ENCODE measurements around the gene PRICKLE2. TPM values are rescaled to one million over a fixed set of nuclear protein-coding genes. Genes with fewer than 3 reads are reported as not detected.
A peak's percentile ranks its signal among the peaks of the same experiment; 100 is the strongest.

PRICKLE2 gene
- total RNA-seq, 1 experiment from 2014 or later = 3.2 TPM

DNA sequence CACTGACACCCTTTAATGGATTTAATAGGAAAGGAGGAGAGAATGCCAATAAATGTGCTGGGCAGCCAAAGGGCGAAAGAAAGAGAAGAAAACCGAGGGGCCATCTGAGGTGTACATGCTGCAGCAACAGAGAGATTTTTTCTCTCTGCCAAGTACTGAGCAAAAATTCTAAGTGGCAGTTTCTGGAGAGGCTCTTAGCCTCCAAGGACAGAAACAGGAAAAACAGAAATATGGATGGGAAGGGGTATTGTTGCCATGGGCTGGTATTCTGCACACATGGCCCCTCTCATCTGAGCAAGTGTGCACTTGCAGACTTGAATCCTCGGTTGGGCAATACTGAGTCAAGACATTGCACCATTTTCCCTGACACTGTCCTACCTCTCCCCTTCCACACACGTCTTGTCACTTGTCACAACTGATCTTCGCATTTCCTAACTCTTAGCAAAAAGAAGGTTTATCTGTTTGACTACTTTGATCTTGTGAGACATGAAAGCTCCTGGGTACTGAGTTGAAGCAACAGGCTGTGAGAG is 73.9 kb downstream of the PRICKLE2 start:
- TF ChIP-seq, protein P1, sequence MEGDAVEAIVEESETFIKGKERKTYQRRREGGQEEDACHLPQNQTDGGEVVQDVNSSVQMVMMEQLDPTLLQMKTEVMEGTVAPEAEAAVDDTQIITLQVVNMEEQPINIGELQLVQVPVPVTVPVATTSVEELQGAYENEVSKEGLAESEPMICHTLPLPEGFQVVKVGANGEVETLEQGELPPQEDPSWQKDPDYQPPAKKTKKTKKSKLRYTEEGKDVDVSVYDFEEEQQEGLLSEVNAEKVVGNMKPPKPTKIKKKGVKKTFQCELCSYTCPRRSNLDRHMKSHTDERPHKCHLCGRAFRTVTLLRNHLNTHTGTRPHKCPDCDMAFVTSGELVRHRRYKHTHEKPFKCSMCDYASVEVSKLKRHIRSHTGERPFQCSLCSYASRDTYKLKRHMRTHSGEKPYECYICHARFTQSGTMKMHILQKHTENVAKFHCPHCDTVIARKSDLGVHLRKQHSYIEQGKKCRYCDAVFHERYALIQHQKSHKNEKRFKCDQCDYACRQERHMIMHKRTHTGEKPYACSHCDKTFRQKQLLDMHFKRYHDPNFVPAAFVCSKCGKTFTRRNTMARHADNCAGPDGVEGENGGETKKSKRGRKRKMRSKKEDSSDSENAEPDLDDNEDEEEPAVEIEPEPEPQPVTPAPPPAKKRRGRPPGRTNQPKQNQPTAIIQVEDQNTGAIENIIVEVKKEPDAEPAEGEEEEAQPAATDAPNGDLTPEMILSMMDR (conservative IDR thresholded peaks at IDR 0.05) = no peak
- H2AFZ ChIP-seq (ENCODE audit: low read length) = no peak overlapping the region

More for the DNA sequence above, 73.9 kb downstream of the PRICKLE2 start:
- Histone ChIP-seq H4K8ac (replicated peaks; ENCODE audit: insufficient read length, low read depth, low read length) (no peak overlapping the region), H3K18ac (ENCODE audit: insufficient read length, low read depth, low read length) (no peak overlapping the region), H3K79me1 (ENCODE audit: insufficient read depth, low read depth, low read length, poor library complexity, severe bottlenecking) (no peaks in the 10 kb centered on the region), H3K27ac (ENCODE audit: insufficient read length, low read depth, low read length) (no peak overlapping the region), H3K79me2 (ENCODE audit: insufficient read depth, low read length) (no peaks in the 10 kb centered on the region), H2BK20ac (ENCODE audit: low read depth, low read length, poor library complexity, severe bottlenecking) (no peak overlapping the region), H3K4me2 (ENCODE audit: insufficient read depth, insufficient read length, low read length) (no peak overlapping the region), H3K4me1 (ENCODE audit: insufficient read depth, low read length) (no peaks in the 10 kb centered on the region), H2BK15ac (ENCODE audit: low read depth, low read length) (no peak overlapping the region), H3K23ac (ENCODE audit: insufficient read length, low read depth, low read length) (no peak overlapping the region), H4K20me1 (ENCODE audit: control insufficient read depth, insufficient read depth, insufficient read length) (no peaks in the 10 kb centered on the region), H2BK12ac (ENCODE audit: insufficient read length, low read depth, low read length) (no peak overlapping the region), H3T11ph (ENCODE audit: low read length) (no peak overlapping the region), H3K9ac (ENCODE audit: extremely low read depth, insufficient read length, low read length) (no peak overlapping the region), H3K27me3 (ENCODE audit: insufficient read depth, low read length) (no peaks in the 10 kb centered on the region), H3K56ac (ENCODE audit: insufficient read length, low read depth, low read length) (no peak overlapping the region), H3K9me3 (ENCODE audit: control insufficient read depth, low read depth, low read length) (no peaks in the 10 kb centered on the region), H4K91ac (ENCODE audit: insufficient read length, low read depth, low read length) (no peak overlapping the region), H3K14ac (ENCODE audit: insufficient read depth, low read length) (no peak overlapping the region), H3K4ac (ENCODE audit: low read depth, low read length) (no peak overlapping the region), H4K5ac (ENCODE audit: insufficient read length, low read depth, low read length) (no peak overlapping the region), H2BK5ac (ENCODE audit: insufficient read length, low read length) (no peak overlapping the region), H2BK120ac (ENCODE audit: low read depth, low read length, poor library complexity, severe bottlenecking) (no peak overlapping the region), H3K23me2 (ENCODE audit: insufficient read length, low read depth, low read length, poor library complexity, severe bottlenecking) (no peaks in the 10 kb centered on the region), H2AK5ac (ENCODE audit: insufficient read length, low read length) (no peak overlapping the region)
- H3K9me3 Mint-ChIP-seq = no peaks in the 10 kb centered on the region
- 0 out of 7 replicates have a peak overlapping the region, but pooled peaks of 1 of the 3 experiments have one; percentile 10 for H3K27ac Mint-ChIP-seq
- DNase-seq = no peak
- H3K27me3 Mint-ChIP-seq (ENCODE audit: low read depth) = no peaks in the 10 kb centered on the region
- peaks cover 21 to 22% of the 10 kb centered on the region in 2 experiments for H3K4me1 Mint-ChIP-seq
- H3K4me3 Mint-ChIP-seq = no peak overlapping the region
- no CpG with 5 or more reads among the region's 5 CpGs for WGBS (ENCODE audit: extremely low coverage, insufficient read length, low lambda C conversion rate)
- H3K36me3 Mint-ChIP-seq (ENCODE audit: insufficient read depth in 1 of 3, low read depth in 3 of 3) = peaks cover 14 to 32% (median 21%) of the 10 kb centered on the region in 3 experiments
